Small intestine (tissue), 7 donors: ENCODE results near the gene EPPIN. TPM values are rescaled to one million over a fixed set of nuclear protein-coding genes. Genes with fewer than 3 reads are reported as not detected.
"Not testable (repeated sequence)": the region's sequence is repeated elsewhere in the genome, so short reads cannot be mapped to it uniquely, and the experiment has no call there.

Source experiments
- DNase-seq, 2 donors: peaks; one replicate each; pipeline versions ENCODE4 v3.0.0 to v3.0.0-alpha.2; 2013
- FAIRE-seq: peaks from 2 replicates; lab custom pipeline; 2012; peaks lifted over from hg19 to GRCh38; lab: Jason Lieb, UNC
- H3K27ac ChIP-seq, 3 donors: one replicate each; pipeline ENCODE4 v1.5.1; 2013; ENCODE audit warnings: low read length in 2 of 3, mild to moderate bottlenecking in 2 of 3, control low read depth in 1 of 3, inconsistent platforms in 1 of 3, low read depth in 1 of 3, moderate library complexity in 1 of 3
- H3K27me3 ChIP-seq, 3 donors: one replicate each; pipeline ENCODE4 v1.6.1; 2013; ENCODE audit warnings: low read length in 3 of 3, inconsistent platforms in 1 of 3; ENCODE audit not compliant: control insufficient read depth in 3 of 3, insufficient read depth in 3 of 3
- H3K36me3 ChIP-seq, 3 donors: one replicate each; pipeline ENCODE4 v1.6.1; 2013; ENCODE audit warnings: low read length in 3 of 3, inconsistent platforms in 1 of 3, low read depth in 1 of 3, mild to moderate bottlenecking in 1 of 3, moderate library complexity in 1 of 3; ENCODE audit not compliant: control insufficient read depth in 3 of 3, insufficient read depth in 2 of 3
- H3K4me1 ChIP-seq, 3 donors: one replicate each; pipeline ENCODE4 v1.6.1; 2013; ENCODE audit warnings: low read length in 2 of 3, inconsistent platforms in 1 of 3, low read depth in 1 of 3, mild to moderate bottlenecking in 1 of 3, moderate library complexity in 1 of 3; ENCODE audit not compliant: control insufficient read depth in 3 of 3, insufficient read depth in 2 of 3
- H3K4me3 ChIP-seq, 3 donors: one replicate each; pipeline ENCODE4 v1.5.1; 2013; ENCODE audit warnings: low read length in 3 of 3, control low read depth in 1 of 3, inconsistent platforms in 1 of 3, low read depth in 1 of 3, mild to moderate bottlenecking in 1 of 3, moderate library complexity in 1 of 3
- H3K9me3 ChIP-seq, 2 donors: one replicate each; pipeline ENCODE4 v1.6.1; 2013; ENCODE audit warnings: low read depth in 1 of 2, low read length in 1 of 2; ENCODE audit not compliant: control insufficient read depth in 2 of 2, insufficient read depth in 1 of 2
- WGBS, 3 donors: extraction: QIAGEN DNeasy Blood & Tissue Kit; methylation state at CpG; one replicate each; pipeline ENCODE4 v1.1.7; 2013; 5-methylcytosine and 5-hydroxymethylcytosine counted together
- polyA plus RNA-seq, 4 donors: library from polyadenylated mRNA; stranded (reverse) in 3 of 4; unstranded in 1 of 4; fragments of 200-250 nt in 3 of 4; fragments of 120-200 nt in 1 of 4; gene quantifications; one replicate each; pipeline versions ENCODE4 v1.2.1 to v1.2.3, GENCODE V29; 2013
- donor health status: healthy with polysubstance abuse.
- donor health status: control.
- donor health status: control.
- donor health status: Bipolar disorder and iron deficiency.
- donor health status: healthy.

The EPPIN gene
- polyA plus RNA-seq, 4 donors = not detected

DNA sequence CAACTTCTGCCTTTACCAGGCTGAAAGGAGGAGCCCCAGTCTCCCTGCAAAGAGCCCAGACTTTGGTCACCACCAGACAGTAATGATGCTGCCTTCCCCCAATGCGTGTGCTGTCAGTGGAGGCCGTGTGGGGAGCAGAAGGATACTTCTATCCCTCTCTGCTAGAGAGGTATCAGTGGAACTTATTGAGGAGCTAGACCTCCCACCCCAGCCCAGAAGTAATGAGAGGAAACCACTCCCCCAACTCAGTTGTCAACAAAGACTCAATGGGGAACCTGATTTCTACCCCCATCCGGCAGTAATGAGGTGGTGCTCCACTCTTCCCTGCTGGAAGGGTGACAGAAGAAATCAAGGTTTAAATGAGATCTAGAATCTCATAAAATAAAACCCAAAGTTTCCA, 36.3 kb upstream of the EPPIN start:
- Histone ChIP-seq H3K36me3 (no peaks in the 10 kb centered on the region), H3K4me3 (no peak overlapping the region), H3K27ac (no peak overlapping the region), H3K27me3 (peaks cover 0 to 5% (median 0%) of the 10 kb centered on the region in 3 donors), H3K9me3 (no peaks in the 10 kb centered on the region), H3K4me1 (no peaks in the 10 kb centered on the region)
- DNase-seq = no peak
- FAIRE-seq = no peak
- WGBS, 3 donors = 80 to 88% (median 88%) methylated on average over 3 of the region's 3 CpGs

DNA sequence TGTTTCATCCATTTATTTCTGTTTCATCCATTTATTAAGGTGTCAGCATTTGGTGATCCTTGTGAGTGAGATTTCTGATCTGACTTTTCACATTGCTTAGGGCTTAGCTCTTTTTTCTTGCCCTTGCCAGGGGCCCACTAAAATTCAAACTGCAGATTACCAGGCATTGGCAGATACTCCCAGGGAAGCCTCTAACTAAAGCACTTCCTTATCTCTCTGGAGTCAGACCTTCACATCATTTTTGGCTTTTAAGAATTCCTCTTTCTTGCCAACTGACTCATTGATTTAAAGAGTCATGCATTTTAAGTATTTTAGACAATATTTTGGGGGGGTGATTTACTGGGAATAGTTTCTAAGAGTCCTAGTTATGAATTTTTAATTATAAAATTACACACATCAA, 34.5 kb upstream of the EPPIN start:
- Histone ChIP-seq H3K9me3 (no peaks in the 10 kb centered on the region), H3K27me3 (peaks cover 0 to 5% (median 0%) of the 10 kb centered on the region in 3 donors), H3K36me3 (no peaks in the 10 kb centered on the region), H3K27ac (no peak overlapping the region), H3K4me3 (no peak overlapping the region), H3K4me1 (no peaks in the 10 kb centered on the region)
- DNase-seq (no peak), FAIRE-seq (no peak)

DNA sequence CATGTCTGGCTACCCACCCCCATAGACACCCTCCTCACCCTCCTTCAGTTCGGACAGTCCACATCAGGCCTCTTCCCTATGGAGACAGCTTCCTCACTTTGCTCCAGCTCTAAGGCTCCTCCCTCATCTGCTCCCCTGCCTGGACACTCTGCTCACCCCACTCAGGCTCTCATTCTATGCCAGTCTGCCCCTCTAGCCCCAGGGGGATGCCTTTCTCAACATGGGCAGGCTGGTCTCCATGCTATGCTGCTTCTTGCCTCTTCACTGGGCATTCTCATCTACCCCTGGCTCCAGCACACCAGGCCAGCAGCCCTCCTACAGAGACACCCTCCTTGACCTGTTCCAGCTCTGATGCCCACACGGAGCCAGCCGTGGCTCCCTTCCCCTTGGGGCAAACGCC, 32.0 kb upstream of the EPPIN start, which contains the start of gene WFDC8:
Gene WFDC8 (minus strand): TSS at position 101 of the 400 bp plus-strand sequence. CDS start 37 bp downstream, at position 64.
- Histone ChIP-seq H3K36me3 (no peaks in the 10 kb centered on the region), H3K27ac (no peak within 1 kb of the TSS), H3K27me3 (peaks cover 0 to 5% (median 0%) of the 10 kb centered on the region in 3 donors), H3K4me1 (no peaks in the 10 kb centered on the region), H3K9me3 (no peaks in the 10 kb centered on the region), H3K4me3 (no peak within 1 kb of the TSS)
- 70 to 80% (median 75%) methylated on average over 4 of the region's 4 CpGs for WGBS, 3 donors
- no peak for FAIRE-seq
- no peak for DNase-seq

DNA sequence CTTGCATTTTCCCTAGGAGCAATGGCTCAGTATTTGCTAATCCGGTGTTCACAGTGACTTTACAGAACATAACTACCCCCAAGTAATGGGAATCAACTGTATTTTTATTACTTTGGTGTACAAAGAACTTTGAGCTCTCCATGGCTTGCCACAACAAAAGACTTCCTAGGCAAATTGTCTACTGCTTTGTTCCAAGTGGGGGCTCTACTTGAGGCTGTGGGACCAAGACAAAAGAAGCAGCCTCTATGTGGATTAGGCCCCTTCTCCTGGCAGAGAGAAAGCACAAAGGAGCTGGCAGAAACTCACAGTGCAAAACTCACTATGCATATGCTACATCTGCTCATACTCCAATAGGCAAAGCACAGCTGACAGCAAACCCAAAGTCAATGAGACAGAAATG, 31.0 kb upstream of the EPPIN start:
- DNase-seq (peak; percentile 3 to 4), FAIRE-seq (no peak)
- WGBS, 3 donors = 18 to 58% (median 23%) methylated on average over 1 of the region's 1 CpG
- Histone ChIP-seq H3K27ac (no peak overlapping the region), H3K4me3 (no peak overlapping the region), H3K27me3 (peaks cover 0 to 3% (median 0%) of the 10 kb centered on the region in 3 donors), H3K9me3 (no peaks in the 10 kb centered on the region), H3K36me3 (no peaks in the 10 kb centered on the region), H3K4me1 (no peaks in the 10 kb centered on the region)

DNA sequence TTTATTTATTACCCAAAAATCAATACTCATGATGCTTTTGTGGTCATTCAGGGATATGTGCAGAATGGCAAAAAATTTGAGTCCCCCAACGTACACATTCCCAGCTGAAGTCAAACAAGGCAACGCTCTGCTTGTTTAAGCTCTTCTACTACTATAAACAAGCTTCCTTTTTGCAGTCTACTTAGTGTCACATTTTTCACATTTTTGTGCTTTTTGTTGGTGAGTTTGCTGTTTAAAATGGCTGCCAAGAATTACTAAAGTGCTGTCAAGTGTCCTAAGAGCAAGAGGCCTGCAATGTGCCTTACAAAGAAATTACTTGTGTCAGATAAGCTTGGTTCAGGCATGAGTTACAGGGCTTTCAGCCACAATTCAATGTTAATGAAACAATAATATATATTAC, 29.8 kb upstream of the EPPIN start:
- no peak overlapping the region for H3K27ac ChIP-seq
- H3K4me1 ChIP-seq = no peaks in the 10 kb centered on the region
- H3K27me3 ChIP-seq = no peaks in the 10 kb centered on the region
- 50 to 87% (median 64%) methylated on average over 2 of the region's 2 CpGs for WGBS, 3 donors
- no peak for FAIRE-seq
- no peaks in the 10 kb centered on the region for H3K9me3 ChIP-seq
- no peaks in the 10 kb centered on the region for H3K36me3 ChIP-seq
- peak in 1 of 2 donors; percentile 3 for DNase-seq
- H3K4me3 ChIP-seq = no peak overlapping the region

DNA sequence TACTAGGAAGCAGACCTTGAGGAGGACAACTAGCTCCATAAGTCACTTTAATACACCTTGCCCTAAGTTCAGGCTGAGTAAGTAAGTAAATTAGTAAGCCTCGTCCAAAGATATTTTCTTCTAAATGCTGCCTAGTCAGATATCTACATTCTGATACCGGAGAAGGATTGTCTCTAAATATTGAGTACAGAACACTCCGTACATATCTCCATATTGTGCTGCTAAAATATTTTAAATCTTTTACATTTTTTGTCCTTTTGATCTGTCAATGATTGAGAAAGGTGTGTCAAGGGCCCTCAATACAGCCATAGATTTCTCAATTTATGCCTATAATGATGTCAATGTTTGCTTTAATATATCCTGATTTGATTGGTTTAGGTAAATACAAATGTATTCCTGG, 28.7 kb upstream of the EPPIN start:
- no peak overlapping the region for H3K4me3 ChIP-seq
- FAIRE-seq = no peak
- no peak overlapping the region for H3K27ac ChIP-seq
- H3K9me3 ChIP-seq = no peaks in the 10 kb centered on the region
- no peaks in the 10 kb centered on the region for H3K36me3 ChIP-seq
- H3K4me1 ChIP-seq = no peaks in the 10 kb centered on the region
- DNase-seq = no peak
- H3K27me3 ChIP-seq = no peaks in the 10 kb centered on the region
- WGBS, 3 donors = 87 to 88% (median 87%) methylated on average over 3 of the region's 3 CpGs

DNA sequence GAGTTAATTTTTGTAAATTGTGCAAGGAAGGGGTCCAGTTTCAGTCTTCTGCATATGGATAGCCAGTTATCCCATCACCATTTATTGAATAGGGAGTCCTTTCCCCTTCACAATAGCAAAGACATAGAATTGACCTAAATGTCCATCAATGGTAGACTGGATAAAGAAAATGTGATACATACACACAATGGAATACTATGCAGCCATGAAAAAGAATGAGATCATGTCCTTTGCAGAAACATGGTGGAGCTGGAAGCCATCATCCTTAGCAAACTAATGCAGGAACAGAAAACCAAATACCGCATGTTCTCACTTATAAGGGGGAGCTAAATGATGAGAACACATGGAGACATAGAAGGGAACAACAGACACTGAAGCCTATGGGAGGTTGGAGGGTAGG, 22.4 kb upstream of the EPPIN start:
- not testable (repeated sequence) for H3K27me3 ChIP-seq, FAIRE-seq, H3K9me3 ChIP-seq, H3K27ac ChIP-seq, DNase-seq, H3K36me3 ChIP-seq, H3K4me1 ChIP-seq, H3K4me3 ChIP-seq
- WGBS, 3 donors = 75 to 90% (median 89%) methylated on average over 1 of the region's 1 CpG

DNA sequence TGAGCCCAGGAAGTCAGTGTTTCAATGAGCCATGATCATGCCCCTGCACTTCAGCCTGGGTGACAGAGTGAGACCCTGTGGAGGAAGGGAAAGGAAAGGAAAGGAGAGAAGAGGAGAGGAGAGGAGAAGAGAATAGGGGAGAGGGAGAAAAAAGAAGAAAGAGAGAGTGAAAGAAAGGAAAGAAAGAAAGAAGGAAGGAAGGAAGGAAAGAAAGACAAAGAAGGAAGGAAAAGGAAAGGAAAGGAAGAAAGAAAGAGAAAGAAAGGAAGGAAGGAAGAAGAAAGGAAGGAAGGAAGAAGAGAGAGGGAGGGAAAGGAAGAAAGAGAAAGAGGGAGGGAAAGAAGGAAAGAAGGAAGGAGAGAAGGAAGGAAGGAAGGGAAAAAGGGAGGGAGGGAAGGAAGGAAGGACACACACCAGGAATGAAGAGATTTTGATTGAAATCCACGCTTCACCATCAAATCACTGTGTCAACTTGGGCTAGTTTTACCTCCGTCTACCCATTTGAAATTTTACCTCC, 17.6 kb upstream of the EPPIN start:
- Histone ChIP-seq H3K9me3 (no peaks in the 10 kb centered on the region), H3K4me3 (no peak overlapping the region), H3K36me3 (no peaks in the 10 kb centered on the region), H3K27ac (no peak overlapping the region), H3K4me1 (no peaks in the 10 kb centered on the region), H3K27me3 (peaks cover 0 to 6% (median 0%) of the 10 kb centered on the region in 3 donors)
- FAIRE-seq (no peak), DNase-seq (no peak)
- 77 to 86% (median 80%) methylated on average over 2 of the region's 2 CpGs for WGBS, 3 donors

DNA sequence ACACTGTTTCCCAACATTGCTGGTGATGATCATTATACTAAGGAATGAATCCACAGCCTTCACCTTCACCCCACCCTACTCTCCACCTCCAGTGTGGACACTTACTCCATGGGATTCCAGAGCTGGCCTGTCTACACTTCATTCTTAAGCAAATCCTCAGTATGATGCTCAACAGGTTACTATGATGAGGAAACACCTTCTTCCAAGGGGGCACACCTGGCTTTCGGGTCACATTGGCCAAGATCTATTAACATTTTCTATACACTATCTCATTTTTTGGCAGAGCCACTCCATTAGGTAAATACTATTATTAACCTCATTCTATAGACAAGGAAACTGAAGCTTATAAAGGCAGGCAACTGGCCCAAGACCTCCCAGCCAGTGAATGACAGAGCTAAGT, 8.0 kb upstream of the EPPIN start:
- Histone ChIP-seq H3K9me3 (no peaks in the 10 kb centered on the region), H3K27ac (no peak overlapping the region), H3K4me3 (no peak overlapping the region), H3K4me1 (no peaks in the 10 kb centered on the region), H3K36me3 (no peaks in the 10 kb centered on the region), H3K27me3 (peaks cover 0 to 2% (median 0%) of the 10 kb centered on the region in 3 donors)
- DNase-seq (no peak), FAIRE-seq (no peak)
- 78 to 87% (median 81%) methylated on average over 1 of the region's 1 CpG for WGBS, 3 donors
